ENCODE results near the gene ZNF563. TPM values are rescaled to one million over a fixed set of nuclear protein-coding genes. Genes with fewer than 3 reads are reported as not detected.

Gene ZNF563
- total RNA-seq, 3 donors from 2014 or later (not counting 1 experiment from before 2014, with no cell fraction given): 0.78 to 1.00 (median 0.80) TPM

DNA sequence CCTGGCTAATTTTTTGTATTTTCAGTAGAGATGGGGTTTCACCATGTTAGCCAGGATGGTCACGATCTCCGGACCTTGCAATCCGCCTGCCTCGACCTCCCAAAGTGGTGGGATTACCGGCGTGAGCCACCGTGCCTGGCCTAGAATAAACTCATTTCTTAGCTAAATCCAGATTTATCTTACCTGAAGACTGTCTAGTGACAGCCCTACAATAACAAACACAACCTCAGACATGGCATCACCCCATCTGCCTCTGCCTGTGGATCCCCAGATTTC lies 43.7 kb downstream of the ZNF563 start:
- no peaks in the 10 kb centered on the region for H3K27me3 Mint-ChIP-seq (ENCODE audit: low read depth in 2 of 2)
- no peak for DNase-seq

DNA sequence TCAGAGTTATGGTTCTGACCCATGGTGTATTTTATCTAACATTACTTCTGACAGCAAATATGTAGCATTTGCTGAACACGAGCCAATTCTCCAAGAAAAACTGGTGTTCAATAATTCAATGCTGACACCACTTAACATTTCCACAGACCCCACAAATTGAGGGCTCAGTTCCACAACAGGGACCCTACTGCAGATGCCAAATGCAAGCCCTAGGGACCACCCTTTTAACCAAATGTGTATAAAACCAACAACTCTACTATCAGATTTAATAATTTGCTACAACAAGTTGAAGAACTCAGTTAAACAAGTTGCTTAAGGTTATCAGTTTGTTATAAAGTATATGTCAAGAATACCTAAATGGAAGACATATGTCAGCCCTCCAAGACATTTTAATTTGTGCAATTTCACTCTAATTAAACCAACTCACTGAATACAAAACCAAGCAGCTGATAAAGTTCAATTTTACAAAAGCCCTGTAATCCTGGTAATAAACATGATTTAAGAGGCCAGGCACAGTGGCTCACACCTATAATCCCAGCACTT lies 45.4 kb downstream of the ZNF563 start:
- H3K4me3 ChIP-seq (ENCODE audit: low read length): no peak overlapping the region
- peak overlapping the region; percentile 81 to 93 for H3K27ac Mint-ChIP-seq
- H3K27ac ChIP-seq (ENCODE audit: low read length): peak overlapping the region; percentile 31
- peaks cover 23% of the 10 kb centered on the region for H3K4me1 ChIP-seq (ENCODE audit: control insufficient read depth, insufficient read depth, low read length)
- no peaks in the 10 kb centered on the region for H3K27me3 Mint-ChIP-seq (ENCODE audit: low read depth in 2 of 2)
- peaks cover 39 to 43% of the 10 kb centered on the region in 2 donors for H3K4me1 Mint-ChIP-seq
- no peaks in the 10 kb centered on the region for H3K36me3 Mint-ChIP-seq
- no peaks in the 10 kb centered on the region for H3K27me3 ChIP-seq (ENCODE audit: control insufficient read depth, insufficient read depth, low read length)
- no peaks in the 10 kb centered on the region for H3K9me3 Mint-ChIP-seq
- TF ChIP-seq, protein P1, sequence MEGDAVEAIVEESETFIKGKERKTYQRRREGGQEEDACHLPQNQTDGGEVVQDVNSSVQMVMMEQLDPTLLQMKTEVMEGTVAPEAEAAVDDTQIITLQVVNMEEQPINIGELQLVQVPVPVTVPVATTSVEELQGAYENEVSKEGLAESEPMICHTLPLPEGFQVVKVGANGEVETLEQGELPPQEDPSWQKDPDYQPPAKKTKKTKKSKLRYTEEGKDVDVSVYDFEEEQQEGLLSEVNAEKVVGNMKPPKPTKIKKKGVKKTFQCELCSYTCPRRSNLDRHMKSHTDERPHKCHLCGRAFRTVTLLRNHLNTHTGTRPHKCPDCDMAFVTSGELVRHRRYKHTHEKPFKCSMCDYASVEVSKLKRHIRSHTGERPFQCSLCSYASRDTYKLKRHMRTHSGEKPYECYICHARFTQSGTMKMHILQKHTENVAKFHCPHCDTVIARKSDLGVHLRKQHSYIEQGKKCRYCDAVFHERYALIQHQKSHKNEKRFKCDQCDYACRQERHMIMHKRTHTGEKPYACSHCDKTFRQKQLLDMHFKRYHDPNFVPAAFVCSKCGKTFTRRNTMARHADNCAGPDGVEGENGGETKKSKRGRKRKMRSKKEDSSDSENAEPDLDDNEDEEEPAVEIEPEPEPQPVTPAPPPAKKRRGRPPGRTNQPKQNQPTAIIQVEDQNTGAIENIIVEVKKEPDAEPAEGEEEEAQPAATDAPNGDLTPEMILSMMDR (IDR thresholded peaks at IDR 0.05): no peak
- DNase-seq (no peak), ATAC-seq (no peak)
- 90% methylated on average over 1 of the region's 1 CpG for WGBS (ENCODE audit: insufficient coverage)
- no peaks in the 10 kb centered on the region for H3K9me3 ChIP-seq (ENCODE audit: control insufficient read depth, insufficient read depth, low read length)
- intact Hi-C loops (cut with micrococcal nuclease): loop anchor here (10.0 kb wide), 1 partner anchor 103 kb away; no protein-coding TSS in a partner anchor
- no peak overlapping the region for H3K4me3 Mint-ChIP-seq
- no peaks in the 10 kb centered on the region for H3K36me3 ChIP-seq (ENCODE audit: control insufficient read depth, insufficient read depth, low read length)

More for the DNA sequence above, 43.7 kb downstream of the ZNF563 start:
- H3K4me1 Mint-ChIP-seq: peaks cover 51 to 57% of the 10 kb centered on the region in 2 donors
- intact Hi-C loops (cut with micrococcal nuclease): loop anchor here (10.0 kb wide), 1 partner anchor 105 kb away; no protein-coding TSS in a partner anchor
- H3K4me1 ChIP-seq (ENCODE audit: control insufficient read depth, insufficient read depth, low read length): peaks cover 31% of the 10 kb centered on the region
- H3K27ac Mint-ChIP-seq: peak overlapping the region; percentile 81 to 93
- H3K9me3 ChIP-seq (ENCODE audit: control insufficient read depth, insufficient read depth, low read length): no peaks in the 10 kb centered on the region
- ATAC-seq: no peak
- H3K27ac ChIP-seq (ENCODE audit: low read length): peak overlapping the region; percentile 79
- TF ChIP-seq, protein P1 (IDR thresholded peaks at IDR 0.05): no peak
- H3K4me3 ChIP-seq (ENCODE audit: low read length): no peak overlapping the region
- H3K9me3 Mint-ChIP-seq: no peaks in the 10 kb centered on the region
- H3K27me3 ChIP-seq (ENCODE audit: control insufficient read depth, insufficient read depth, low read length): no peaks in the 10 kb centered on the region
- no peaks in the 10 kb centered on the region for H3K36me3 ChIP-seq (ENCODE audit: control insufficient read depth, insufficient read depth, low read length)
- no peaks in the 10 kb centered on the region for H3K36me3 Mint-ChIP-seq
- H3K4me3 Mint-ChIP-seq: peak overlapping the region; percentile 77
- WGBS (ENCODE audit: insufficient coverage): over 99% methylated on average over 7 of the region's 7 CpGs

DNA sequence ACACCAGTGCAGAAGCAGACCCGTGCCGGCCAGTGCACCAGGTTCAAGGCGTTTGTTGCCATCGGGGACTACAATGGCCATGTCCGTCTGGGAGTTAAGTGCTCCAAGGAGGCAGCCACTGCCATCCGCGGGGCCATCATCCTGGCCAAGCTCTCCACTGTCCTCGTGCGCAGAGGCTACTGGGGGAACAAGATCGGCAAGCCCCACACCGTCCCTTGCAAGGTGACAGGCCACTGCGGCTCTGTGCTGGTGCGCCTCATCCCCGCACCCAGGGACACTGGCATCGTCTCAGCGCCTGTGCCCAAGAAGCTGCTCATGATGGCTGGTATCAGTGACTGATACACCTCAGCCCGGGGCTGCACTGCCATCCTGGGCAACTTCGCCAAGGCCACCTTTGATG lies 48.8 kb downstream of the ZNF563 start:
- no peaks in the 10 kb centered on the region for H3K27me3 Mint-ChIP-seq (ENCODE audit: low read depth in 2 of 2)
- H3K4me1 Mint-ChIP-seq: peaks cover 45 to 47% of the 10 kb centered on the region in 2 donors
- Histone ChIP-seq H3K36me3 (ENCODE audit: control insufficient read depth, insufficient read depth, low read length) (no peaks in the 10 kb centered on the region), H3K4me1 (ENCODE audit: control insufficient read depth, insufficient read depth, low read length) (peaks cover 15% of the 10 kb centered on the region), H3K4me3 (ENCODE audit: low read length) (no peak overlapping the region), H3K27ac (ENCODE audit: low read length) (no peak overlapping the region), H3K27me3 (ENCODE audit: control insufficient read depth, insufficient read depth, low read length) (no peaks in the 10 kb centered on the region), H3K9me3 (ENCODE audit: control insufficient read depth, insufficient read depth, low read length) (no peaks in the 10 kb centered on the region)
- H3K4me3 Mint-ChIP-seq: no peak overlapping the region
- WGBS (ENCODE audit: insufficient coverage): 97% methylated on average over 18 of the region's 18 CpGs
- intact Hi-C loops (cut with micrococcal nuclease): loop anchor here (10.0 kb wide), 1 partner anchor 100 kb away; no protein-coding TSS in a partner anchor
- no peak for DNase-seq
- TF ChIP-seq, protein P1 (IDR thresholded peaks at IDR 0.05): no peak
- no peaks in the 10 kb centered on the region for H3K9me3 Mint-ChIP-seq
- no peak for ATAC-seq
- H3K27ac Mint-ChIP-seq: no peak overlapping the region
- no peaks in the 10 kb centered on the region for H3K36me3 Mint-ChIP-seq

DNA sequence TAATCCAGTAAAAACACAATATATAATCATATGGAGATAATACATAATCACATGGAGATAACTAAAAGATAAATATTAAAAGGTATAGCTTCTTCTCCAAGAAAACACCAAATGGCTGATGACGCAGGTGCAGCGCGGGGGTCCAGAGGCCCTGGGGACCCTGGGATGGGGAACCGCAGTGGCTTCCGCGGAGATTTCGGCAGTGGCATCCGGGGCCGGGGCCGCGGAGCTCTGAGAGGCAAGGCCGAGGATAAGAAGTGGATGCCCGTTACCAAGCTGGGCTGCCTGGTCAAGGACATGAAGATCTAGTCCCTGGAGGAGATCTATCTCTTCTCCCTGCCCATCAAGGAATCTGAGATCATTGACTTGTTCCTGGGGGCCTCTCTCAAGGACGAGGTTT lies 49.2 kb downstream of the ZNF563 start:
- no peaks in the 10 kb centered on the region for H3K36me3 Mint-ChIP-seq
- DNase-seq: no peak

More for the DNA sequence above, 49.2 kb downstream of the ZNF563 start:
- Histone ChIP-seq H3K27me3 (ENCODE audit: control insufficient read depth, insufficient read depth, low read length) (no peaks in the 10 kb centered on the region), H3K4me3 (ENCODE audit: low read length) (no peak overlapping the region), H3K36me3 (ENCODE audit: control insufficient read depth, insufficient read depth, low read length) (no peaks in the 10 kb centered on the region), H3K27ac (ENCODE audit: low read length) (no peak overlapping the region), H3K4me1 (ENCODE audit: control insufficient read depth, insufficient read depth, low read length) (peaks cover 11% of the 10 kb centered on the region), H3K9me3 (ENCODE audit: control insufficient read depth, insufficient read depth, low read length) (no peaks in the 10 kb centered on the region)
- Mint-ChIP-seq H3K4me3 (no peak overlapping the region), H3K4me1 (peaks cover 45 to 47% of the 10 kb centered on the region in 2 donors), H3K9me3 (no peaks in the 10 kb centered on the region), H3K27ac (no peak overlapping the region), H3K27me3 (ENCODE audit: low read depth in 2 of 2) (no peaks in the 10 kb centered on the region)
- intact Hi-C loops (cut with micrococcal nuclease): loop anchor here (10.0 kb wide), 1 partner anchor 99 kb away; no protein-coding TSS in a partner anchor
- no peak for ATAC-seq
- WGBS (ENCODE audit: insufficient coverage): 99% methylated on average over 14 of the region's 14 CpGs
- TF ChIP-seq, protein P1 (IDR thresholded peaks at IDR 0.05): no peak
